AG04450 (cell line): ENCODE data around the gene RGS4. TPM values are rescaled to one million over a fixed set of nuclear protein-coding genes. Genes with fewer than 3 reads are reported as not detected.

Experiments
- CTCF ChIA-PET: fragments of 300-600, 350-600 bp; formaldehyde crosslinking; extraction: SDS; loops from one replicate; lab custom pipeline; 2022; ENCODE audit warnings: antibody characterized with exemption, inconsistent platforms; lab: Charles Lee
- POLR2A ChIA-PET: fragments of 350-600 bp; formaldehyde crosslinking; extraction: SDS; loops from one replicate; lab custom pipeline; 2021; ENCODE audit warnings: antibody characterized with exemption, inconsistent platforms; lab: Yijun Ruan, JAX
- DNase-seq: peaks from one replicate; pipeline ENCODE4 v3.0.0-alpha.2; 2011; ENCODE audit warnings: low read depth, low spot score
- H3K27ac ChIP-seq: one replicate; pipeline ENCODE4 v1.5.1; 2012; ENCODE audit warnings: low read depth, low read length, control low read depth
- H3K27me3 ChIP-seq: one replicate; pipeline ENCODE4 v1.6.0; 2012; ENCODE audit warnings: low read length; ENCODE audit not compliant: control insufficient read depth, insufficient read depth
- H3K4me3 ChIP-seq: 2 replicates; pipeline ENCODE4 v1.5.1; 2011; ENCODE audit warnings: mild to moderate bottlenecking, low read depth, low read length, control low read depth
- H3K9me3 ChIP-seq: 2 replicates; pipeline ENCODE4 v1.5.1; 2012; ENCODE audit warnings: low read length; ENCODE audit not compliant: control insufficient read depth, insufficient read depth
- polyA minus RNA-seq: library from RNA; depleted of rRNA, polyadenylated mRNA; stranded (reverse); fragments of >200 nt; gene quantifications from 2 replicates; pipeline ENCODE4 v1.2.3, GENCODE V29; 2011; rRNA and poly(A)+ RNA removed
- polyA plus RNA-seq: library from polyadenylated mRNA; depleted of rRNA; stranded (reverse); fragments of >200 nt; gene quantifications from 2 replicates; pipeline ENCODE4 v1.2.3, GENCODE V29; 2011; rRNA removed
- TF ChIP-seq, protein P1 (sequence below): IDR thresholded peaks from 2 replicates; pipeline ENCODE4 v1.5.1; 2011; ENCODE audit warnings: low read depth, low read length, control low read depth, inconsistent platforms

RGS4 gene
- polyA plus RNA-seq = 20.2 and 22.0 TPM in 2 replicates
- polyA minus RNA-seq = 6.9 and 9.9 TPM in 2 replicates

DNA sequence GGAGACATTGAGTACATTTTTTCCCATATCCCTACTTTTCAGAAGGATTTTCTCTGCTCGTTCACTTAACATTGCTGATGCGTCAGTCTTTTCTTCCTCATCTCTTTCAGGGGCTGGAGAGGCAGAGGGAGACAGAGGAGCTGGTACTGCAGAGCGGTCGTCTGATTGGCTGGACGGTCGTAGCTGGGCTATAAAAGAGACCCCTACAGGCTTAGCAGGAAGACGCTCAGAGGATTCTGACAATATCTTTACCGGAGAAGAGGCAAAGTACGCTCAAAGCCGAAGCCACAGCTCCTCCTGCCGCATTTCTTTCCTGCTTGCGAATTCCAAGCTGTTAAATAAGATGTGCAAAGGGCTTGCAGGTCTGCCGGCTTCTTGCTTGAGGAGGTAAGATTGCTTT is at the start of gene RGS4:
RGS4 (plus strand) TSS at position 220 of the 400 bp plus-strand sequence; CDS start at position 344, 124 bp downstream.
- CTCF ChIA-PET = interaction anchor here (0.6 to 9.1 kb wide), 44 partner anchors 12 to 377 kb away, joined by 3 to 260 read pairs (median 4); partner anchors contain the start of genes CCDC190, NUF2 and RGS5

DNA sequence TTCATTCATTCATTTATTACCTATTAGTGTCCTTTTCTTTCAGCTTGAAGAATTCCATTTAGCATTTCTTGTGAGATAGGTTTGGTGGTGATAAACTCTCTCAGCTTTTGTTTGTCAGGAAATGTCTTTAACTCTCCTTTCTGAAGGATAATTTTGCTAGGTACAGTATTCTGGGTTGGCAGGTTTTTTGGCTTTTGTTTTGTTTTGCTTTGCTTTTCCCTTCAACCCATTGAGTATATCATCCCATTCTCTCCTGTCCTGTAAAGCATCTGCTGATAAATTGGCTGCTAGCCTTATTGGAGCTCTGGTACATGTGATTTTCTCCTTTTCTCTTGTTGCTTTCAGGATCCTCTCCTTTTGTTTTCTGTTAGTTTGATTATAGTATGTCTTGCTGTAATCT is 47.0 kb upstream of the RGS4 start:
- CTCF ChIA-PET = no interaction called here

More for the DNA sequence above, at the start of gene RGS4:
- peak; percentile 93 for DNase-seq
- no peaks in the 10 kb centered on the region for H3K9me3 ChIP-seq
- H3K27me3 ChIP-seq = no peaks in the 10 kb centered on the region
- peak within 1 kb of the TSS; percentile 54 for H3K4me3 ChIP-seq
- POLR2A ChIA-PET = interaction anchor here (0.6 to 1.2 kb wide), 6 partner anchors 163 to 253 kb away, joined by 3 to 7 read pairs (median 4); partner anchors contain the start of gene NUF2
- no peak within 1 kb of the TSS for H3K27ac ChIP-seq
- TF ChIP-seq, protein P1, sequence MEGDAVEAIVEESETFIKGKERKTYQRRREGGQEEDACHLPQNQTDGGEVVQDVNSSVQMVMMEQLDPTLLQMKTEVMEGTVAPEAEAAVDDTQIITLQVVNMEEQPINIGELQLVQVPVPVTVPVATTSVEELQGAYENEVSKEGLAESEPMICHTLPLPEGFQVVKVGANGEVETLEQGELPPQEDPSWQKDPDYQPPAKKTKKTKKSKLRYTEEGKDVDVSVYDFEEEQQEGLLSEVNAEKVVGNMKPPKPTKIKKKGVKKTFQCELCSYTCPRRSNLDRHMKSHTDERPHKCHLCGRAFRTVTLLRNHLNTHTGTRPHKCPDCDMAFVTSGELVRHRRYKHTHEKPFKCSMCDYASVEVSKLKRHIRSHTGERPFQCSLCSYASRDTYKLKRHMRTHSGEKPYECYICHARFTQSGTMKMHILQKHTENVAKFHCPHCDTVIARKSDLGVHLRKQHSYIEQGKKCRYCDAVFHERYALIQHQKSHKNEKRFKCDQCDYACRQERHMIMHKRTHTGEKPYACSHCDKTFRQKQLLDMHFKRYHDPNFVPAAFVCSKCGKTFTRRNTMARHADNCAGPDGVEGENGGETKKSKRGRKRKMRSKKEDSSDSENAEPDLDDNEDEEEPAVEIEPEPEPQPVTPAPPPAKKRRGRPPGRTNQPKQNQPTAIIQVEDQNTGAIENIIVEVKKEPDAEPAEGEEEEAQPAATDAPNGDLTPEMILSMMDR = peak; percentile 88

DNA sequence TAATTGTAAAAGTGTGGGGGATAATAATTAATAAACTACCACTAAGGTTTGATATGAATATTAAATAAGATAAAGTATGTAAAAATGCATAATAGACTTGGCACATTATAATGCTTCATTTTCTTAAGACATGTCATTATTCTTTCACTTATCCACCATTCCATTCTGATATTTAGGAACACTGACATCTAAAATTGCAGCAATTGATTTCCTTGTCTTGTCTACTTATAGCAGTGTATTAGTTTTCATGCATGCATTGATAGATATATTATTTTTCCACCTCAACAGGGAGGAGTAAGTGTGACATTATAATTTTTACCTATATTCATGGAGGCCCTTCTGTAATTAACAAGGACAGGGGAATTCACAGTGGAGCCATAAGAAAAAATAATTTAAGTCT is 41.6 kb upstream of the RGS4 start:
- POLR2A ChIA-PET = no interaction called here
- CTCF ChIA-PET = no interaction called here
- H3K9me3 ChIP-seq = peaks cover 13% of the 10 kb centered on the region
- TF ChIP-seq, protein P1 = no peak
- no peaks in the 10 kb centered on the region for H3K27me3 ChIP-seq
- H3K27ac ChIP-seq = no peak overlapping the region
- no peak overlapping the region for H3K4me3 ChIP-seq
- DNase-seq = no peak

More for the DNA sequence above, 47.0 kb upstream of the RGS4 start:
- no peak overlapping the region for H3K4me3 ChIP-seq
- no peak overlapping the region for H3K27ac ChIP-seq
- TF ChIP-seq, protein P1 = no peak
- peaks cover 13% of the 10 kb centered on the region for H3K9me3 ChIP-seq
- DNase-seq = no peak
- POLR2A ChIA-PET = no interaction called here
- H3K27me3 ChIP-seq = no peaks in the 10 kb centered on the region

DNA sequence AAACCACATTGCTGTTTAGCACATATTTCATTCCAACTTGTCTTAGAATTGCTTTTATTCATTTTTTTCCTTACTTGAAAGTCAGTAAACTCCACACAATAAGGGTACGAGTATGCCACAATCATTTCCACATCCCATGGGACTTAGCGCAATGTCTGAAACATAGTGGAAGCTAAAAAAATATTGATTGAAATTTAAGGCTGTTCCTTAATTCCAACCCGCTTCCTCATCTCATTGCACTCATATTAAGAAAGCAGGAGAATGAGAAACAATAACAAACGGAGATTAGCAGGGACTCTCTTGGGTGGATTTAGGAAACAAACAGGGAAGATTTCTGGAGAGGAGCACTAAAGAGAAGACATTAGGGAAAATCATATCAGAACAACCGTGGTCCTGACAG is 39.3 kb upstream of the RGS4 start:
- Histone ChIP-seq H3K9me3 (no peaks in the 10 kb centered on the region), H3K4me3 (no peak overlapping the region), H3K27me3 (no peaks in the 10 kb centered on the region), H3K27ac (no peak overlapping the region)
- POLR2A ChIA-PET = no interaction called here
- DNase-seq = no peak
- TF ChIP-seq, protein P1 = no peak
- CTCF ChIA-PET = interaction anchor here (1.5 kb wide), 1 partner anchor 151 kb away, joined by 3 read pairs; no protein-coding TSS in a partner anchor

DNA sequence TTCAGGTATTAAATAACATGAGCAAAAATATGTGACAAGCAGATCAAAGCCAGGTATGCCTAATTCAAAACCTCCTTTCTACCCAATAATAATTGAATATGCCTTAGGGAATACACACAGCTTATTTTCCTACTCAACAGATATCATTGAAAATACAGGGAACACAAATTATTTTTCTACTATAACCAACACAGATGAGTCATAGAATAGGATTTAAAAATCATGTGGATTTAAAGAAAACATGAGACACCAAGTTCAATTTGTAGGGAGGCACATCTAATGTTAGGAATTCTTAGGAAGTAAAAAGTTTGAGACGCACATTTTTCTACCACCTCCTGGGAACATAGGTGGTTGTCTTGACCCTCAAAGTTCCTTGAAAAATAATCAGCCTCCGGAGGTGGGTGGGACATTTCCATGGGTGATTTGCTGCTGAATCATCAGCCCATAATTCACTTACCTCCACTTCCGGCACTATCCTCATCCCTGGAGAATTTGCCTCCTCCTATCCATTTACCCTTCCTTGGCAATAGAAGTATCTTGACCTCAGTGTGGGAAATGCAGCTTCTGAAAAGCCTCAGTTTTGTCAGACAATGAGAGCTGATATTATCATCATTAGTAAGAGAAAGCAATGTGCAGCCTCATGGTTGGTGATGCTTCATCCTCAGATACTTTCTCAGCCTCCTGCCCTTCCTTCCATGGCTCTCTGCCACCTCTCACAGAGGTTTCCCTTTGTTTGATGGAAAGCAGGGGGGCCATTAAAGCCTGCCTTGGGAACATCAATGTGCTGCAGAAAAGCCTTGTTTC is 33.5 kb upstream of the RGS4 start:
- DNase-seq = peak; percentile 65
- CTCF ChIA-PET = interaction anchor here (0.7 to 1.5 kb wide), 3 partner anchors 21 to 188 kb away, joined by 3 to 6 read pairs (median 4); partner anchors contain the start of gene RGS4
- TF ChIP-seq, protein P1 = no peak
- POLR2A ChIA-PET = no interaction called here
- no peaks in the 10 kb centered on the region for H3K9me3 ChIP-seq
- no peaks in the 10 kb centered on the region for H3K27me3 ChIP-seq
- no peak overlapping the region for H3K4me3 ChIP-seq
- H3K27ac ChIP-seq = peak overlapping the region; percentile 89
